OCI-LY3 (cell line): ENCODE measurements around the gene AIF1L.

Experiments
- EZH2phosphoT487 ChIP-seq: fragments of 200-600 bp; shearing (Covaris generic); IDR thresholded peaks from 2 replicates; pipeline ENCODE4 v1.6.1; 2018; ENCODE audit warnings: antibody characterized with exemption, mixed run types, low read depth
- TF ChIP-seq, protein P1 (sequence below): fragments of 200-600, 300-600 bp; sonication (generic); IDR thresholded peaks from 2 replicates; pipeline ENCODE4 v1.5.1; 2014; ENCODE audit warnings: antibody characterized with exemption, low read length, low read depth

DNA sequence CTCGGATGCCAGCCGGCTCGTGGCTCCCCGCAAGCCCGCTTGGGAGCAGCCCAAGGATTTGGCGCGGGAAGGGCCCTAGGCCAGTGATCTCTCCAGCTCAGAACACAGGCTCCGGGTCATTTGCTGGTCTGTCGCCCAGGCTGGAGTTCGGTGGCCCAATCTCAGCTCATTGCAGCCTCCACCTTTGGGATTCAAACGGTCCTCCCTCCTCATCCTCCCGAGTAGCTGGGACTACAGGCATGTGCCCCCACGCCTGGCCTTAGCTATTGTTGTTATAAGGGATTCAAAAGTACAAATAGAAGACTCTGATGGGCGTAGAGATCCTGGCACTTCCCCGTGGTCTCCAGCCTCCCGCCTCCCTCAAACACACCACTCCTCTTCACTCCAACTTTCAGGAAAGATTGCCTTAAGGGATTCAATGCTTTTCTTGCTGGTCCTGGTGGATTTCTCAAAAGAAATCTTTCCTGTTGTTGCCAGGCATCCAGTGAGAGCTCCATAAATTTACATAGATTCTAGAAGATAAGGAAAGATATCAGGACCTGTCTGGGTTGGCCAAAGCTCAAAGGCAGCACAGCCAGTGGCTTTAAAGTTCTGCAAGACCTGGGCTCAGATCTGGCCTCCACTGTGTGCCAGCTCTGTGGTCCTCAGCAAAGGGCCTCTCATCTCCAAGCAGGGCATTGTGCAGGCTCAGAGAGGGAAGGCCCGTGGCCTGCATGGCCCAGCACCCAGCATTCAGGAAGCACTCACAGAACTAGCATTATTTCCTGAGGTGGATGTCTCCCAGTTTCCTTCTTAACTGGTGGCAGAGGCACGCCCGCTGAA lies 1.0 kb downstream of the AIF1L start:
- TF ChIP-seq, protein P1, sequence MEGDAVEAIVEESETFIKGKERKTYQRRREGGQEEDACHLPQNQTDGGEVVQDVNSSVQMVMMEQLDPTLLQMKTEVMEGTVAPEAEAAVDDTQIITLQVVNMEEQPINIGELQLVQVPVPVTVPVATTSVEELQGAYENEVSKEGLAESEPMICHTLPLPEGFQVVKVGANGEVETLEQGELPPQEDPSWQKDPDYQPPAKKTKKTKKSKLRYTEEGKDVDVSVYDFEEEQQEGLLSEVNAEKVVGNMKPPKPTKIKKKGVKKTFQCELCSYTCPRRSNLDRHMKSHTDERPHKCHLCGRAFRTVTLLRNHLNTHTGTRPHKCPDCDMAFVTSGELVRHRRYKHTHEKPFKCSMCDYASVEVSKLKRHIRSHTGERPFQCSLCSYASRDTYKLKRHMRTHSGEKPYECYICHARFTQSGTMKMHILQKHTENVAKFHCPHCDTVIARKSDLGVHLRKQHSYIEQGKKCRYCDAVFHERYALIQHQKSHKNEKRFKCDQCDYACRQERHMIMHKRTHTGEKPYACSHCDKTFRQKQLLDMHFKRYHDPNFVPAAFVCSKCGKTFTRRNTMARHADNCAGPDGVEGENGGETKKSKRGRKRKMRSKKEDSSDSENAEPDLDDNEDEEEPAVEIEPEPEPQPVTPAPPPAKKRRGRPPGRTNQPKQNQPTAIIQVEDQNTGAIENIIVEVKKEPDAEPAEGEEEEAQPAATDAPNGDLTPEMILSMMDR: no peak
- no peak for TF ChIP-seq EZH2phosphoT487
